Measurements from ENCODE around the gene KCNG2.
"Not testable (repeated sequence)": the region's sequence is repeated elsewhere in the genome, so short reads cannot be mapped to it uniquely, and the experiment has no call there.

Gene KCNG2

GRCh38 chr18:79855147-79855933 lies 57.6 kb downstream of the KCNG2 start:
- no peak for DNase-seq (ENCODE audit: low spot score)

GRCh38 chr18:79856119-79857007 lies 58.6 kb downstream of the KCNG2 start:
- DNase-seq (ENCODE audit: low spot score) = no peak

GRCh38 chr18:79857082-79857671 lies 59.4 kb downstream of the KCNG2 start:
- peak; percentile 34 for DNase-seq (ENCODE audit: low spot score)

GRCh38 chr18:79859314-79859713 lies 61.6 kb downstream of the KCNG2 start:
- no peak for DNase-seq (ENCODE audit: low spot score)

- DNase-seq (ENCODE audit: low spot score) = no peak
Measured at GRCh38 chr18:79861687-79862086, 63.9 kb downstream of the KCNG2 start.

GRCh38 chr18:79862562-79862961 lies 64.8 kb downstream of the KCNG2 start:
- DNase-seq (ENCODE audit: low spot score) = no peak

GRCh38 chr18:79863161-79864005 lies 65.6 kb downstream of the KCNG2 start:
- no peak for DNase-seq (ENCODE audit: low spot score)

- no peak for DNase-seq (ENCODE audit: low spot score)
Measured at GRCh38 chr18:79864006-79864725, 66.4 kb downstream of the KCNG2 start.

GRCh38 chr18:79864955-79865354 lies 67.2 kb downstream of the KCNG2 start:
- DNase-seq (ENCODE audit: low spot score) = not testable (repeated sequence)

- not testable (repeated sequence) for DNase-seq (ENCODE audit: low spot score)
Measured at GRCh38 chr18:79865951-79866350, 68.2 kb downstream of the KCNG2 start.

GRCh38 chr18:79866889-79867574 lies 69.3 kb downstream of the KCNG2 start:
- DNase-seq (ENCODE audit: low spot score) = no peak

GRCh38 chr18:79867666-79868065 lies 69.9 kb downstream of the KCNG2 start:
- no peak for DNase-seq (ENCODE audit: low spot score)

- DNase-seq (ENCODE audit: low spot score) = no peak
Measured at GRCh38 chr18:79868168-79868784, 70.5 kb downstream of the KCNG2 start.

- no peak for DNase-seq (ENCODE audit: low spot score)
Measured at GRCh38 chr18:79868811-79869541, 71.2 kb downstream of the KCNG2 start.

- DNase-seq (ENCODE audit: low spot score) = no peak
Measured at GRCh38 chr18:79869591-79870300, 72.0 kb downstream of the KCNG2 start.

GRCh38 chr18:79870301-79871025 lies 72.7 kb downstream of the KCNG2 start:
- DNase-seq (ENCODE audit: low spot score) = peak; percentile 57

GRCh38 chr18:79871026-79871390 lies 73.3 kb downstream of the KCNG2 start:
- no peak for DNase-seq (ENCODE audit: low spot score)

- no peak for DNase-seq (ENCODE audit: low spot score)
Measured at GRCh38 chr18:79871481-79872091, 73.8 kb downstream of the KCNG2 start.

All from Ammon's horn (tissue), 1 donor.